Uterus (tissue), 4 donors: Measurements from ENCODE around the gene CCL8. TPM values are rescaled to one million over a fixed set of nuclear protein-coding genes. Genes with fewer than 3 reads are reported as not detected.

ENCODE experiments used
- DNase-seq, 2 donors: peaks; one replicate each; pipeline ENCODE4 v3.0.0-alpha.2; 2019 to 2020
- H3K27ac ChIP-seq, 2 donors: fragments of 200-600 bp; sonication (generic); 1 replicate in 1 of 2; 2 replicates in 1 of 2; pipeline ENCODE4 v1.5.1; 2016 to 2018
- H3K27me3 ChIP-seq, 2 donors: fragments of 200-600 bp; sonication (generic); one replicate each; pipeline ENCODE4 v1.5.1; 2018 to 2019; ENCODE audit warnings: control low read depth in 1 of 2
- H3K36me3 ChIP-seq, 2 donors: fragments of 200-600 bp; sonication (generic); one replicate each; pipeline ENCODE4 v1.5.1; 2019; ENCODE audit warnings: control low read depth in 1 of 2
- H3K4me1 ChIP-seq, 2 donors: fragments of 200-600 bp; sonication (generic); one replicate each; pipeline ENCODE4 v1.5.1; 2018 to 2019; ENCODE audit warnings: control low read depth in 1 of 2
- H3K4me3 ChIP-seq, 2 donors: fragments of 200-600 bp; sonication (generic); 1 replicate in 1 of 2; 2 replicates in 1 of 2; pipeline ENCODE4 v1.5.1; 2018 to 2019; ENCODE audit warnings: mild to moderate bottlenecking in 1 of 2
- H3K9me3 ChIP-seq, 2 donors: fragments of 200-600 bp; sonication (generic); one replicate each; pipeline ENCODE4 v1.5.1; 2019; ENCODE audit warnings: control low read depth in 1 of 2
- POLR2A ChIP-seq, 2 donors: fragments of 450-650 bp; IDR thresholded peaks; one replicate each; pipeline ENCODE4 v1.6.1; 2016; ENCODE audit warnings: antibody characterized with exemption in 2 of 2, mild to moderate bottlenecking in 1 of 2, moderate library complexity in 1 of 2
- intact Hi-C: fragments of 100-400 bp; cut with DNase I; formaldehyde crosslinking; loops from one replicate; pipeline ENCODE4 v1.15.1; 2023; ENCODE audit warnings: low total_unique reads
- total RNA-seq, 4 donors: library from RNA; depleted of rRNA in 3 of 4; stranded (reverse); fragments of >200 nt in 3 of 4; gene quantifications; one replicate each; pipeline versions ENCODE4 v1.1.0 to v1.2.4, GENCODE V29; 2014 to 2023
- TF ChIP-seq, protein P1 (sequence below), 4 experiments: fragments of 200-600 bp in 2 of 4; fragments of 450-650 bp in 2 of 4; sonication (generic) in 2 of 4; IDR thresholded peaks; one replicate each; pipeline ENCODE4 v1.5.1; 2016 to 2019; ENCODE audit warnings: antibody characterized with exemption in 4 of 4, mild to moderate bottlenecking in 2 of 4, moderate library complexity in 1 of 4
- donor health status: DM: yes; HTN: yes; CAD: no.

The CCL8 gene
- total RNA-seq, 4 donors from 2014 or later = 0.70 TPM; not detected in 3

DNA sequence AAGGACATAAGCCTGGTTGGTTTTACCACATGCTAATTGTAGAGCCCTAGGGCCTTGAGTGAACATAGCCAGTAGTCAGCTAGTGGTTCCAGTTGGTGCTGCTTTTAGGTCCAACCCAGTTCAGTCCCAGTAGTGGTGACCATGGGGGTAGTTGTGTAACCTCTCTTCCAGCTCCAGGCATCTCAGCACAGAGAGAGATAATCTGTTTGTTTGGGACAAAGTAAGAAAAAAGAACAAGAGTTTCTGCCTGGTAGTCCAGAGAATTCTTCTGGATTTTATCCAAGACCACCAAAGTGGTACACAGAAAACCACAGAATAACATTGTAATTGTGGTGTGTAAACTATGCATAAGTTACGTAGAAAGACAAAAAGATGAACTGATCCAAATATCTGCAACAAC is 31.9 kb downstream of the CCL8 start:
- DNase-seq = no peak
- TF ChIP-seq, protein P1, sequence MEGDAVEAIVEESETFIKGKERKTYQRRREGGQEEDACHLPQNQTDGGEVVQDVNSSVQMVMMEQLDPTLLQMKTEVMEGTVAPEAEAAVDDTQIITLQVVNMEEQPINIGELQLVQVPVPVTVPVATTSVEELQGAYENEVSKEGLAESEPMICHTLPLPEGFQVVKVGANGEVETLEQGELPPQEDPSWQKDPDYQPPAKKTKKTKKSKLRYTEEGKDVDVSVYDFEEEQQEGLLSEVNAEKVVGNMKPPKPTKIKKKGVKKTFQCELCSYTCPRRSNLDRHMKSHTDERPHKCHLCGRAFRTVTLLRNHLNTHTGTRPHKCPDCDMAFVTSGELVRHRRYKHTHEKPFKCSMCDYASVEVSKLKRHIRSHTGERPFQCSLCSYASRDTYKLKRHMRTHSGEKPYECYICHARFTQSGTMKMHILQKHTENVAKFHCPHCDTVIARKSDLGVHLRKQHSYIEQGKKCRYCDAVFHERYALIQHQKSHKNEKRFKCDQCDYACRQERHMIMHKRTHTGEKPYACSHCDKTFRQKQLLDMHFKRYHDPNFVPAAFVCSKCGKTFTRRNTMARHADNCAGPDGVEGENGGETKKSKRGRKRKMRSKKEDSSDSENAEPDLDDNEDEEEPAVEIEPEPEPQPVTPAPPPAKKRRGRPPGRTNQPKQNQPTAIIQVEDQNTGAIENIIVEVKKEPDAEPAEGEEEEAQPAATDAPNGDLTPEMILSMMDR (IDR thresholded peaks at IDR 0.05) = no peak
- no peak for TF ChIP-seq POLR2A (IDR thresholded peaks at IDR 0.05)

DNA sequence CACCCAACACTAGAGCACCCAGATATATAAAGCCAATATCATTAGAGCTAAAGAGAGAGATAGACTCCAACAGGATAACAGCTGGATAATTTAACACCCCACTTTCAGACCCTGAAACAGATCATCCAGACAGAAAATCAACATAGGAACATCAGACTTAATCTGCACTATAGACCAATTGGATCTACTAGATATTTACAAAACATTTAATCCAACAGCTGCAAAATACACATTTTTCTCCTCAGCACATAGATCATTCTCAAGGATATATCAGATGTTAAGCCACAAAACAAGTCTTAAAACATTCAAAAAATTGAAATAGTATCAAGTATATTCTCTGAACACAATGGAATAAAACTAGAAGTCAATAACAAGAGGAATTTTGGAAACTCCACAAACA is 33.0 kb downstream of the CCL8 start:
- no peaks in the 10 kb centered on the region for H3K27me3 ChIP-seq
- H3K4me3 ChIP-seq = no peak overlapping the region
- no peaks in the 10 kb centered on the region for H3K36me3 ChIP-seq
- intact Hi-C loops = no loop called here
- H3K27ac ChIP-seq = no peak overlapping the region
- TF ChIP-seq POLR2A (IDR thresholded peaks at IDR 0.05) = no peak
- TF ChIP-seq, protein P1 (IDR thresholded peaks at IDR 0.05) = no peak
- H3K9me3 ChIP-seq = no peaks in the 10 kb centered on the region
- H3K4me1 ChIP-seq = no peaks in the 10 kb centered on the region
- no peak for DNase-seq

More for the DNA sequence above, 31.9 kb downstream of the CCL8 start:
- no peak overlapping the region for H3K4me3 ChIP-seq
- no peaks in the 10 kb centered on the region for H3K36me3 ChIP-seq
- H3K27ac ChIP-seq = no peak overlapping the region
- no peaks in the 10 kb centered on the region for H3K9me3 ChIP-seq
- H3K27me3 ChIP-seq = no peaks in the 10 kb centered on the region
- intact Hi-C loops = no loop called here
- H3K4me1 ChIP-seq = no peaks in the 10 kb centered on the region

DNA sequence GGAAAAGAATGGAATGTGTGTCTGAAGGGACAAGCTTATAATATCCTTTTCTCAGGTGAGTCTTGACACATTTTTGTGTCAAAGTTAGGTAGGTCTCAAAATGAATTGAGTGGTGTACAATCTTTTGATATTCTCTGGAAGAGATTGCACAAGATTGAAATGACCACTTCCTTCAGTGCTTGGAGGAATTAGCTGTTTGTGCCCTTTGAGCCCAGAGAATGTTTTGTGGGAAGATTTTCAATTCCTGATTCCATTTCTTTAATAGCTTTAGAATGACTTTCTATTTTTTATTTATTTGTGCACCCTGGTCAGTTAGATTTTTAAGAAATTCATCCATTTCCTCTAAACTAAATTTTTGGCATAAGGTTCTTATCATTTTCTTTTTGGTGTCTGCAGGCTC is 35.4 kb downstream of the CCL8 start:
- Histone ChIP-seq H3K36me3 (no peaks in the 10 kb centered on the region), H3K4me1 (no peaks in the 10 kb centered on the region), H3K9me3 (no peaks in the 10 kb centered on the region), H3K4me3 (no peak overlapping the region), H3K27ac (no peak overlapping the region), H3K27me3 (no peaks in the 10 kb centered on the region)
- intact Hi-C loops = no loop called here
- DNase-seq = no peak
- TF ChIP-seq POLR2A (IDR thresholded peaks at IDR 0.05) = no peak
- TF ChIP-seq, protein P1 (IDR thresholded peaks at IDR 0.05) = no peak

DNA sequence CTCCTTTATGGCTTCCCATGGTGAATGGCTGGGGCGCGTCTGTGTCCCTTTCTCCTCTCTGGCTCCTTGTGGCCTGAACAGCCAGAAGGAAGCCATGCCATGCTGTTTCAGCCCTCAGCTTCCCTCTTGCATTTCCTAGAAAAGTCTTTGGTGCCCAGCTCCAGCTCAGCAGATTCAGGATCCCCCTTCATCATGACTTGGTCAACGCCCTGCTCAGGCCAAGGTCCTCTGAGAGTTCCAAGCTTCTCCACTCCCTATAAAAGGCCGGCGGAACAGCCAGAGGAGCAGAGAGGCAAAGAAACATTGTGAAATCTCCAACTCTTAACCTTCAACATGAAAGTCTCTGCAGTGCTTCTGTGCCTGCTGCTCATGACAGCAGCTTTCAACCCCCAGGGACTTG is 37.0 kb downstream of the CCL8 start, which contains the start of gene CCL13:
Gene CCL13 (plus strand): TSS at position 287 of the 400 bp plus-strand sequence. CDS start 47 bp downstream, at position 334.
- peak within 1 kb of the TSS in 1 of 2 donors; percentile 22 for H3K27ac ChIP-seq
- H3K4me1 ChIP-seq = no peaks in the 10 kb centered on the region
- DNase-seq = no peak
- H3K9me3 ChIP-seq = no peaks in the 10 kb centered on the region
- intact Hi-C loops = no loop called here
- H3K4me3 ChIP-seq = no peak within 1 kb of the TSS
- no peaks in the 10 kb centered on the region for H3K27me3 ChIP-seq
- no peaks in the 10 kb centered on the region for H3K36me3 ChIP-seq
- TF ChIP-seq POLR2A (IDR thresholded peaks at IDR 0.05) = no peak
- TF ChIP-seq, protein P1 (IDR thresholded peaks at IDR 0.05) = no peak

- H3K9me3 ChIP-seq = no peaks in the 10 kb centered on the region
- intact Hi-C loops = no loop called here
- no peaks in the 10 kb centered on the region for H3K4me1 ChIP-seq
- no peaks in the 10 kb centered on the region for H3K36me3 ChIP-seq
- TF ChIP-seq POLR2A (IDR thresholded peaks at IDR 0.05) = no peak
- TF ChIP-seq, protein P1 (IDR thresholded peaks at IDR 0.05) = no peak
- H3K27ac ChIP-seq = no peak overlapping the region
- no peaks in the 10 kb centered on the region for H3K27me3 ChIP-seq
- no peak for DNase-seq
- H3K4me3 ChIP-seq = no peak overlapping the region
These were observed 38.2 kb downstream of the CCL8 start for GRCh38 chr17:34357398-34357797.
